ENCODE data around the gene ZFYVE28. TPM values are rescaled to one million over a fixed set of nuclear protein-coding genes. Genes with fewer than 3 reads are reported as not detected.

Gene ZFYVE28
- total RNA-seq, 1 donor, result 10.5 TPM

DNA sequence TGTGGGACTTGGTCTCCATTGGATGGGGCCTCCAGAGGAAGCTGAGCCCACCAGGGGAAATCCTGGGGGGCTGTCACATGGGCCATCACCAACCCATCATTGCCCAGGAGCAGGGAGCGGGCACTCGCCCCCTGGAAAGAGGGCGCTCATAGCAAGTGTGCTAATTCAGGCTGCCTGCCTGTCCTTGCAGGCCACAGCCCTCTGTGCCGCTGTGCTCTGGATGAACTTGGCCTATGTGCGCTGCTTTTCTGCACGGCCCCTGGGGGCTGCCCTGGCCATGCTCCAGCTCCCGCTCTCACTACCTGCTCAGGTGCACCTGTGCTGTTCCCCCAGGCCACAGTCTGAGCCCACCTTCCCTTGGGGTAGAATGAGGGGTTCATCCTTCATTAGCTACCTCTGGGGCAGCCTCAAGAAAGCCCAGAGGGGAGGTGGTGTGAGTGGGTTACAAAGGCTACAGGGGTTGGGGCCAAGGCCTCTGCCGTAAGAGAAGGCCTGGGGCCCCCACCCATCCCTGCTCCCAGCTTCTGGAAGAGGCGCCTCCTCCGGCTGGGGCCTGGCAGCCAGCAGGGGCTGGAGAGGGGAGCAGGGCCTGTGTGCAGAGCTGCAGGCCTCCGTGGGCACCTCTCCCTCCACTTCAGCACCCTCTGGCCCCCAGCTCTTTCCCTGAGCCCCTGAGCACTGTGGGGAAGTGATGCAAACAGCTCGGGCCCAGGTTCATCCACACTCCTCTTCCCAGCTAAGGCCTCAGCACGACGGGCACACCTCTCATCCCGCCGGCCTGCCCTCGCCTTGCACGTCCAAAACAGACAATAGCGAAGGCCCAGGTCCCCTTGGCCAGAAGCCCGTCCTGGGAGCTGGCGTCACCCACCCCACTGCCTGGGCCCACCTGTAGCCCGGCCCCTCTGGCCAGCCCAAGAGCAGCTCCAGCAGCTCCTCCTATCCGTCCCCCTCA is 9.2 kb upstream of the ZFYVE28 start:
- H3K9me3 ChIP-seq (ENCODE audit: low read depth, low read length), result peaks cover 2% of the 10 kb centered on the region
- no peak overlapping the region for H3K4me3 ChIP-seq (ENCODE audit: insufficient read depth, low read length)
- H2AFZ ChIP-seq (ENCODE audit: low read length), result no peak overlapping the region
- H3K79me2 ChIP-seq (ENCODE audit: insufficient read depth, low read length), result no peaks in the 10 kb centered on the region
- H3K27me3 ChIP-seq (ENCODE audit: insufficient read depth, low read length), result peaks cover 5% of the 10 kb centered on the region
- TF ChIP-seq, protein P1, sequence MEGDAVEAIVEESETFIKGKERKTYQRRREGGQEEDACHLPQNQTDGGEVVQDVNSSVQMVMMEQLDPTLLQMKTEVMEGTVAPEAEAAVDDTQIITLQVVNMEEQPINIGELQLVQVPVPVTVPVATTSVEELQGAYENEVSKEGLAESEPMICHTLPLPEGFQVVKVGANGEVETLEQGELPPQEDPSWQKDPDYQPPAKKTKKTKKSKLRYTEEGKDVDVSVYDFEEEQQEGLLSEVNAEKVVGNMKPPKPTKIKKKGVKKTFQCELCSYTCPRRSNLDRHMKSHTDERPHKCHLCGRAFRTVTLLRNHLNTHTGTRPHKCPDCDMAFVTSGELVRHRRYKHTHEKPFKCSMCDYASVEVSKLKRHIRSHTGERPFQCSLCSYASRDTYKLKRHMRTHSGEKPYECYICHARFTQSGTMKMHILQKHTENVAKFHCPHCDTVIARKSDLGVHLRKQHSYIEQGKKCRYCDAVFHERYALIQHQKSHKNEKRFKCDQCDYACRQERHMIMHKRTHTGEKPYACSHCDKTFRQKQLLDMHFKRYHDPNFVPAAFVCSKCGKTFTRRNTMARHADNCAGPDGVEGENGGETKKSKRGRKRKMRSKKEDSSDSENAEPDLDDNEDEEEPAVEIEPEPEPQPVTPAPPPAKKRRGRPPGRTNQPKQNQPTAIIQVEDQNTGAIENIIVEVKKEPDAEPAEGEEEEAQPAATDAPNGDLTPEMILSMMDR (IDR thresholded peaks at IDR 0.05; ENCODE audit: extremely low read depth, low read depth, low read length), result no peak
- DNase-seq (ENCODE audit: insufficient read length, low spot score, missing footprints), result no peak
- H3K27ac ChIP-seq (ENCODE audit: low read depth, low read length), result no peak overlapping the region
- no peaks in the 10 kb centered on the region for H3K36me3 ChIP-seq (ENCODE audit: insufficient read depth, low read length)
- no peaks in the 10 kb centered on the region for H3K4me1 ChIP-seq (ENCODE audit: insufficient read depth, low read length)
- no peak overlapping the region for H3K4me2 ChIP-seq (ENCODE audit: insufficient read depth, low read length)
- peaks cover 6% of the 10 kb centered on the region for H4K20me1 ChIP-seq (ENCODE audit: insufficient read depth, low read length)

DNA sequence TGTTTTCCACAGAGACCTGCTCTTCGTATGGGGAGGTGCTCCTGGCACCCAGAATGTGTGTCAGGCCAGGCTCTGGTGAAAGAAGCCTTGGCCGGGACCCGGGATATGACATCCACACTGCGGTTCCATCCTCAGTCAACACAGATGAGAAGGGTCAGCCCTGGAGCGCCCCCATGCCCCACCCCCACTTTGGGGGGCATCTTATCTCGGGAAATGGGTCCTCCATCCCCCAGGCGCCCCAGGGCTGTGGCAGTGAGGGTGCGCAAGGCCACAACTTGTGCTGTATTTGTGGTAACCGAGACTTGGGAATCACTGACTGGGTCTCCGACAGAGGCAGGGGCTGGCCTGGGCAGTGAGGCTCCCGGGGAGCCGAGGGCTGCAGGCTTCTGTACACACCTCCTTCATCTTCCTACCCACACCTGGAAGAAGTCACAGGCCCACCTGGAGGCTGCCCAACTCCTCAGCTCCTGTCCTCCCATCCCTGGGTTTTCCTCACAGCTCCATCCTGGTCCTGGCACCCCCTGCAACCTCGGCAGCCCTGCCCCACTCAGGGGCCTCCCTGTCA is 8.3 kb upstream of the ZFYVE28 start:
- TF ChIP-seq, protein P1 (IDR thresholded peaks at IDR 0.05; ENCODE audit: extremely low read depth, low read depth, low read length), result no peak
- no peak for DNase-seq (ENCODE audit: insufficient read length, low spot score, missing footprints)
- peaks cover 6% of the 10 kb centered on the region for H4K20me1 ChIP-seq (ENCODE audit: insufficient read depth, low read length)
- H3K4me3 ChIP-seq (ENCODE audit: insufficient read depth, low read length), result no peak overlapping the region
- H3K27ac ChIP-seq (ENCODE audit: low read depth, low read length), result no peak overlapping the region
- H3K9me3 ChIP-seq (ENCODE audit: low read depth, low read length), result peaks cover 2% of the 10 kb centered on the region
- no peak overlapping the region for H3K4me2 ChIP-seq (ENCODE audit: insufficient read depth, low read length)
- H3K27me3 ChIP-seq (ENCODE audit: insufficient read depth, low read length), result peaks cover 14% of the 10 kb centered on the region
- H3K36me3 ChIP-seq (ENCODE audit: insufficient read depth, low read length), result no peaks in the 10 kb centered on the region
- no peaks in the 10 kb centered on the region for H3K79me2 ChIP-seq (ENCODE audit: insufficient read depth, low read length)
- no peaks in the 10 kb centered on the region for H3K4me1 ChIP-seq (ENCODE audit: insufficient read depth, low read length)
- H2AFZ ChIP-seq (ENCODE audit: low read length), result no peak overlapping the region

DNA sequence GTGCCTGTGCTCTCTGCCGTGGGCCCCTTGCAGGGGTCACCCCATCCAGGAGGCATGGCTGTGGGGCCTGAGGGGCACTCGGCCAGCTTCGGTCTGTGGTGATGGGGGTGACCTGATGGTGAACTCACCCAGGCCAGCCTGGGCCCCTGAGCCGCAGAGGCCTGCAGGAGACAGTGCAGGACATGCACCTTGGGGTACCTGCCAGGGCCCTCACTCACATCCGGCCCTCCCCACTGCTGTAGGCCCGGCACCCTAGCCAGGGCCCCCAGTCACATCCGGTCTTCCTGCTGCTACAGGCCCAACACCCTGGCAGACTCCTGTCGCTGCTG is 7.6 kb upstream of the ZFYVE28 start:
- no peaks in the 10 kb centered on the region for H3K4me1 ChIP-seq (ENCODE audit: insufficient read depth, low read length)
- H3K27ac ChIP-seq (ENCODE audit: low read depth, low read length), result no peak overlapping the region
- no peak overlapping the region for H3K4me2 ChIP-seq (ENCODE audit: insufficient read depth, low read length)
- H2AFZ ChIP-seq (ENCODE audit: low read length), result no peak overlapping the region
- peaks cover 19% of the 10 kb centered on the region for H3K27me3 ChIP-seq (ENCODE audit: insufficient read depth, low read length)
- H3K36me3 ChIP-seq (ENCODE audit: insufficient read depth, low read length), result no peaks in the 10 kb centered on the region
- H3K79me2 ChIP-seq (ENCODE audit: insufficient read depth, low read length), result no peaks in the 10 kb centered on the region
- H3K9me3 ChIP-seq (ENCODE audit: low read depth, low read length), result peaks cover 2% of the 10 kb centered on the region
- TF ChIP-seq, protein P1 (IDR thresholded peaks at IDR 0.05; ENCODE audit: extremely low read depth, low read depth, low read length), result no peak
- no peak for DNase-seq (ENCODE audit: insufficient read length, low spot score, missing footprints)
- peaks cover 6% of the 10 kb centered on the region for H4K20me1 ChIP-seq (ENCODE audit: insufficient read depth, low read length)
- no peak overlapping the region for H3K4me3 ChIP-seq (ENCODE audit: insufficient read depth, low read length)

DNA sequence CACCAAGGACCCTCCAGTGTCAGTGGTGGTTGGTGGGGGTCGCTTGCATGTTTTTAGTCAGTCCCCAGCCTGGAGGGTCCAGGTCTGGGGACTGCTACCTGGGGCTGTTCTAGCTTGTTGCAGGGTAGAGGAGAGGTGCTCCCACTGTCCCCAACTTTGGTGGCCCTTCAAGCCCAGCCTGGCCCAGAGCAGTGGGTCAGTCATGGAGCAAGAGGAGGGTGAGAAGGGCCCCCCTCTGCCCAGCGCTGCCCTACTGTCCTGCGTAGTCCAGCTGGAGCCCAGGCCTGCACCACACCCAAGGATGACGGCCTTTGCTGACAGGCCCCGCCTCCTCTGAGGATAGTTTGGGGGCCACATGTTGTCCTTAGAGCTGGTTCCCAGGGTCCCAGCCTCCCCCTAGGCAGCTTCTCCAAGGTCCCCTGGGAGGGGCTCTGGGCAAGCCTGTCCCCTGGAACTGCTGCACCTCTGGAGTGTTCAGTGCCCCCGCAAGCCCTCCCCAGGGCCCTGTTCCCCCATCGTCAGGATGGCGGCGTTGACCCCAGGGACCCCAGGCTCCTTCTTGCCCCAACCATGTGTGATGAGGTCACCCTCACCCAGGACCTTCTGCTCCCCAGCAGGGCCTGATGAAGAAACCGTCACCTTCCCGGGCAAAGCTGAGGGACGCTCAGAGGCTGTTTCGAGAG is 7.1 kb upstream of the ZFYVE28 start:
- Histone ChIP-seq H3K27ac (ENCODE audit: low read depth, low read length) (no peak overlapping the region), H4K20me1 (ENCODE audit: insufficient read depth, low read length) (peaks cover 6% of the 10 kb centered on the region), H3K4me2 (ENCODE audit: insufficient read depth, low read length) (no peak overlapping the region), H3K79me2 (ENCODE audit: insufficient read depth, low read length) (no peaks in the 10 kb centered on the region), H3K36me3 (ENCODE audit: insufficient read depth, low read length) (no peaks in the 10 kb centered on the region), H2AFZ (ENCODE audit: low read length) (no peak overlapping the region), H3K4me1 (ENCODE audit: insufficient read depth, low read length) (no peaks in the 10 kb centered on the region), H3K9me3 (ENCODE audit: low read depth, low read length) (peaks cover 2% of the 10 kb centered on the region), H3K4me3 (ENCODE audit: insufficient read depth, low read length) (no peak overlapping the region), H3K27me3 (ENCODE audit: insufficient read depth, low read length) (peaks cover 25% of the 10 kb centered on the region)
- DNase-seq (ENCODE audit: insufficient read length, low spot score, missing footprints), result peak; percentile 6
- TF ChIP-seq, protein P1 (IDR thresholded peaks at IDR 0.05; ENCODE audit: extremely low read depth, low read depth, low read length), result no peak

All from osteoblast (primary cell).